K562 (cell line): Measurements from ENCODE around the gene OR10C1. TPM values are rescaled to one million over a fixed set of nuclear protein-coding genes. Genes with fewer than 3 reads are reported as not detected.
A peak's percentile ranks its signal among the peaks of the same experiment; 100 is the strongest.

Experiments used
- ATF1 ChIP-seq, 2 experiments: fragments of 450-650 bp in 1 of 2; IDR thresholded peaks; 2 replicates each; pipeline ENCODE4 v1.6.1; 2016; ENCODE audit warnings: missing compliant biosample characterization in 1 of 2, missing genetic modification characterization in 1 of 2
- BHLHE40 ChIP-seq: IDR thresholded peaks from 2 replicates; pipeline ENCODE4 v1.6.1; 2011; ENCODE audit warnings: low read length, improper control_type of control experiment
- CBX1 ChIP-seq: sonication (generic); IDR thresholded peaks from 2 replicates; pipeline ENCODE4 v1.6.1; 2016; ENCODE audit warnings: antibody characterized with exemption, low read depth, mild to moderate bottlenecking
- CBX2 ChIP-seq: fragments of 200-600 bp; sonication (generic); IDR thresholded peaks from one replicate; pipeline ENCODE4 v1.6.1; 2012; ENCODE audit warnings: mild to moderate bottlenecking, low read length, inconsistent platforms; ENCODE audit not compliant: insufficient read depth, poor library complexity, severe bottlenecking
- ELF1 ChIP-seq: fragments of 200-800 bp; sonication (Bioruptor generic); IDR thresholded peaks from 2 replicates; pipeline ENCODE4 v1.6.1; 2016; ENCODE audit warnings: missing genetic modification characterization, missing compliant biosample characterization
- FOXJ2 ChIP-seq: fragments of 200-800 bp; sonication (Bioruptor generic); IDR thresholded peaks from 2 replicates; pipeline ENCODE4 v1.6.1; 2016; ENCODE audit warnings: missing genetic modification characterization, missing compliant biosample characterization
- HEY1 ChIP-seq: fragments of 250-450 bp; sonication (Bioruptor Pico); IDR thresholded peaks from 2 replicates; pipeline ENCODE4 v1.5.0; 2020; ENCODE audit warnings: mild to moderate bottlenecking, moderate library complexity, borderline replicate concordance
- HIVEP1 ChIP-seq: fragments of 250-450 bp; sonication (Bioruptor Pico); IDR thresholded peaks from 2 replicates; pipeline ENCODE4 v1.4.0; 2020; ENCODE audit warnings: mild to moderate bottlenecking
- KLF16 ChIP-seq: IDR thresholded peaks from 2 replicates; pipeline ENCODE4 v1.6.1; 2016; ENCODE audit warnings: antibody characterized with exemption
- MTA2 ChIP-seq: fragments of 450-650 bp; IDR thresholded peaks from 2 replicates; pipeline ENCODE4 v1.6.1; 2016; ENCODE audit warnings: low read depth
- NCOR1 ChIP-seq: fragments of 450-650 bp; IDR thresholded peaks from 2 replicates; pipeline ENCODE4 v1.6.1; 2016; ENCODE audit warnings: mild to moderate bottlenecking, moderate library complexity
- PHF20 ChIP-seq: fragments of 450-650 bp; IDR thresholded peaks from 2 replicates; pipeline ENCODE4 v1.6.1; 2018; ENCODE audit not compliant: partially characterized antibody
- PPARD ChIP-seq: fragments of 250-450 bp; sonication (Bioruptor Pico); IDR thresholded peaks from 2 replicates; pipeline ENCODE4 v1.8.0; 2022; ENCODE audit warnings: inconsistent platforms, mild to moderate bottlenecking, moderate library complexity
- PTTG1 ChIP-seq: fragments of 450-650 bp; IDR thresholded peaks from 2 replicates; pipeline ENCODE4 v1.6.1; 2016; ENCODE audit warnings: low read depth, mild to moderate bottlenecking, missing genetic modification characterization, missing compliant biosample characterization
- RBM34 ChIP-seq: fragments of 200-400 bp; formaldehyde crosslinking; IDR thresholded peaks from 2 replicates; pipeline ENCODE4 v1.6.1; 2018; ENCODE audit warnings: low read length, borderline replicate concordance; ENCODE audit not compliant: insufficient read depth
- RFX1 ChIP-seq: fragments of 450-650 bp; IDR thresholded peaks from 2 replicates; pipeline ENCODE4 v1.6.1; 2016; ENCODE audit warnings: mild to moderate bottlenecking, moderate library complexity
- SOX6 ChIP-seq: fragments of 450-650 bp; IDR thresholded peaks from 2 replicates; pipeline ENCODE4 v1.6.1; 2014; ENCODE audit warnings: mild to moderate bottlenecking
- SPI1 ChIP-seq: IDR thresholded peaks from 2 replicates; pipeline ENCODE4 v1.6.1; 2011; ENCODE audit warnings: low read depth, low read length, control low read depth, borderline replicate concordance
- SRSF3 ChIP-seq: fragments of 200-400 bp; formaldehyde crosslinking; IDR thresholded peaks from 2 replicates; pipeline ENCODE4 v1.6.1; 2016; ENCODE audit warnings: mild to moderate bottlenecking, low read length, moderate library complexity; ENCODE audit not compliant: insufficient read depth
- TAF1 ChIP-seq: IDR thresholded peaks from 2 replicates; pipeline ENCODE4 v1.6.1; 2011; ENCODE audit warnings: mild to moderate bottlenecking, low read length, moderate library complexity; ENCODE audit not compliant: insufficient read depth, control insufficient read depth, severe bottlenecking; ENCODE audit errors: extremely low read depth
- TCFL5 ChIP-seq: fragments of 250-450 bp; sonication (Bioruptor Pico); conservative IDR thresholded peaks from 2 replicates; pipeline ENCODE4 v1.6.1; 2021; ENCODE audit warnings: mild to moderate bottlenecking, moderate library complexity, matching md5 sums
- ZBTB11 ChIP-seq, 3 experiments: fragments of 200-800 bp in 1 of 3; fragments of 250-450 bp in 1 of 3; fragments of 450-650 bp in 1 of 3; sonication (Bioruptor Pico) in 1 of 3; sonication (Bioruptor generic) in 1 of 3; formaldehyde crosslinking in 1 of 3; IDR thresholded peaks; 2 replicates each; pipeline versions ENCODE4 v1.6.1 to v1.8.0; 2016 to 2022; ENCODE audit warnings: mild to moderate bottlenecking in 2 of 3, missing genetic modification characterization in 2 of 3, missing compliant biosample characterization in 1 of 3, moderate library complexity in 1 of 3
- ZNF146 ChIP-seq: IDR thresholded peaks from one replicate; pipeline ENCODE4 v1.6.1; 2018; ENCODE audit warnings: missing compliant biosample characterization; ENCODE audit not compliant: unreplicated experiment
- ZNF23 ChIP-seq: fragments of 250-450 bp; sonication (Bioruptor Pico); IDR thresholded peaks from 2 replicates; pipeline ENCODE4 v1.4.0; 2020; ENCODE audit warnings: mild to moderate bottlenecking
- ZNF408 ChIP-seq: fragments of 250-450 bp; sonication (Bioruptor Pico); IDR thresholded peaks from 2 replicates; pipeline ENCODE4 v1.4.0; 2020; ENCODE audit warnings: low read depth, mild to moderate bottlenecking, moderate library complexity
- ZNF785 ChIP-seq: fragments of 250-450 bp; sonication (Bioruptor Pico); IDR thresholded peaks from 2 replicates; pipeline ENCODE4 v1.4.0; 2020; ENCODE audit warnings: mild to moderate bottlenecking
- polyA plus RNA-seq, 8 experiments: library from polyadenylated mRNA; depleted of rRNA in 4 of 8; stranded (reverse) in 5 of 8; unstranded in 3 of 8; fragments of >200 nt; fragmentation: Nextera tagmentation in 2 of 8; fragmentation: Illumina TruSeq in 1 of 8; extraction: Ambion mirVana in 2 of 8; extraction: Trizol in 1 of 8; gene quantifications; 2 replicates each; pipeline versions ENCODE4 v1.2.1 to v1.2.3, GENCODE V29; 2011 to 2014; ENCODE audit warnings: inconsistent platforms in 1 of 8, missing spikeins in 1 of 8
- total RNA-seq, 7 experiments: library from RNA; depleted of rRNA in 6 of 7; stranded (reverse); fragments of >200 nt in 6 of 7; fragmentation: Illumina TruSeq in 2 of 7; extraction: Trizol in 2 of 7; gene quantifications; 2 replicates each; pipeline versions ENCODE4 v1.2.1 to v1.2.3, GENCODE V29; 2011 to 2021; ENCODE audit warnings: low replicate concordance in 1 of 7
- TF ChIP-seq, protein P1 (sequence below): fragments of 200-800 bp; sonication (Bioruptor generic); IDR thresholded peaks from 2 replicates; pipeline ENCODE4 v1.6.1; 2017; ENCODE audit warnings: missing genetic modification characterization, missing compliant biosample characterization

The OR10C1 gene
- total and polyA plus RNA-seq, 9 of the 15 experiments (the other 6 are each of a cell fraction or from before 2014, with no cell fraction given) = not detected

DNA sequence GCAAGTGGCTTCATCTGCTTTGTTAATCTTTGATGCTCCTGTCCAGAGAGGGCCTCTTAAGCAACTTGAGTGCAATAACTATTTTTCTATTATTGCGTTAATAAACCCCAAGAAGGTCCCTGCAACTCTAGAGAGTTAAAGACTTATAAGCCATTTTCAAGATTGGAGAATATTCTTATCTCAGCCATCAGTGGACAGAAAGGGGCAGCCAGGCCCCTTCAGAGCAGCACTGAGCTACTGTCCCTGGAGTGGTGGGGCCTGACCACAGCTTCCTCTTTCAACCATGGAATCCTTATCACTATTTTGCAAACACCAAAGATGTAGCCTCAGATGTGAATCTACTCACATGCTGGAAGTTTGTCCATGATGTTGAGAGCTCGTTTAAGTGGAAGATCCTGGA lies 51.4 kb downstream of the OR10C1 start (continued):
- TF ChIP-seq TAF1 = no peak
- no peak for TF ChIP-seq PHF20
- TF ChIP-seq ZNF23 (CRISPR knock-in tag) = no peak
- no peak for TF ChIP-seq ZNF146
- no peak for TF ChIP-seq CBX1
- TF ChIP-seq SOX6 = peak; percentile 86
- TF ChIP-seq, protein P1, sequence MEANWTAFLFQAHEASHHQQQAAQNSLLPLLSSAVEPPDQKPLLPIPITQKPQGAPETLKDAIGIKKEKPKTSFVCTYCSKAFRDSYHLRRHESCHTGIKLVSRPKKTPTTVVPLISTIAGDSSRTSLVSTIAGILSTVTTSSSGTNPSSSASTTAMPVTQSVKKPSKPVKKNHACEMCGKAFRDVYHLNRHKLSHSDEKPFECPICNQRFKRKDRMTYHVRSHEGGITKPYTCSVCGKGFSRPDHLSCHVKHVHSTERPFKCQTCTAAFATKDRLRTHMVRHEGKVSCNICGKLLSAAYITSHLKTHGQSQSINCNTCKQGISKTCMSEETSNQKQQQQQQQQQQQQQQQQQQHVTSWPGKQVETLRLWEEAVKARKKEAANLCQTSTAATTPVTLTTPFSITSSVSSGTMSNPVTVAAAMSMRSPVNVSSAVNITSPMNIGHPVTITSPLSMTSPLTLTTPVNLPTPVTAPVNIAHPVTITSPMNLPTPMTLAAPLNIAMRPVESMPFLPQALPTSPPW (CRISPR knock-in tag) = peak; percentile 77
- TF ChIP-seq SRSF3 = no peak
- peak in 1 of 3 experiments; percentile 23; a peak in 1 of 6 replicates for TF ChIP-seq ZBTB11 (CRISPR knock-in tag; IDR thresholded peaks at IDR 0.05)
- no peak for TF ChIP-seq PTTG1
- no peak for TF ChIP-seq RFX1
- TF ChIP-seq HEY1 (CRISPR knock-in tag) = peak; percentile 77; the same call in 1 of the 2 replicates
- 0 out of 2 replicates have a peak, but pooled peaks have one; percentile 26 for TF ChIP-seq FOXJ2 (tag)
- TF ChIP-seq RBM34 = no peak
- no peak for TF ChIP-seq HIVEP1 (CRISPR knock-in tag)
- no peak for TF ChIP-seq ATF1 (CRISPR knock-in tag; IDR thresholded peaks at IDR 0.05)
- TF ChIP-seq ATF1 (tag; IDR thresholded peaks at IDR 0.05) = no peak
- TF ChIP-seq BHLHE40 = peak; percentile 90
- peak; percentile 88 for TF ChIP-seq KLF16
- no peak for TF ChIP-seq PPARD (CRISPR knock-in tag)
- no peak for TF ChIP-seq CBX2
- no peak for TF ChIP-seq ZNF408 (CRISPR knock-in tag)
- TF ChIP-seq ZNF785 = no peak
- peak; percentile 55 for TF ChIP-seq MTA2
- TF ChIP-seq SPI1 = peak; percentile 55
- no peak for TF ChIP-seq ELF1 (tag)
- peak; percentile 38; the same call in 1 of the 2 replicates for TF ChIP-seq NCOR1
- no peak for TF ChIP-seq TCFL5 (CRISPR knock-in tag)
